Vagina (tissue), 2 donors: ENCODE results near the gene CEP85L.

Source experiments
- POLR2A ChIP-seq, 2 donors: fragments of 450-650 bp; IDR thresholded peaks; one replicate each; pipeline ENCODE4 v1.6.1; 2017; ENCODE audit warnings: antibody characterized with exemption in 2 of 2, mild to moderate bottlenecking in 2 of 2, moderate library complexity in 2 of 2
- TF ChIP-seq, protein P1 (sequence below), 3 experiments: fragments of 450-650 bp in 2 of 3; fragments of 200-600 bp in 1 of 3; sonication (generic) in 1 of 3; IDR thresholded peaks; one replicate each; pipeline ENCODE4 v1.5.1; 2017 to 2019; ENCODE audit warnings: antibody characterized with exemption in 3 of 3, mild to moderate bottlenecking in 2 of 3, moderate library complexity in 2 of 3

DNA sequence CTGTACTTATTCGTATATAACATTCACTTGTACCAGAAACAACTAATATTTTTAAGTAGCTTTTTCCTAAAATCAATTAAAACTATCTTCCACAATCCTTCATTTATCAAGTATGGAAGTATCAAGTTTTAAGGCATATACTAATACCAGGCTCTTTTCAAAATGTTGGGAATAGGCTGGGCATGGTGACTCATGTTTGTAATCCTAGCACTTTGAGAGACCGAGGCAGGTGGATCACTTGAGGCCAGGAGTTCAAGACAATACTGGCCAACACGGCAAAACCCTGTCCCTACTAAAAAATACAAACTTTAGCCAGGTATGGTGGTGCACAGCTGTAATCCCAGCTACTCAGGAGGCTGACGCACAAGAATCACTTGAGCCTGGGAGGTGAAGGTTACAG is 129.0 kb downstream of the CEP85L start:
- TF ChIP-seq, protein P1, sequence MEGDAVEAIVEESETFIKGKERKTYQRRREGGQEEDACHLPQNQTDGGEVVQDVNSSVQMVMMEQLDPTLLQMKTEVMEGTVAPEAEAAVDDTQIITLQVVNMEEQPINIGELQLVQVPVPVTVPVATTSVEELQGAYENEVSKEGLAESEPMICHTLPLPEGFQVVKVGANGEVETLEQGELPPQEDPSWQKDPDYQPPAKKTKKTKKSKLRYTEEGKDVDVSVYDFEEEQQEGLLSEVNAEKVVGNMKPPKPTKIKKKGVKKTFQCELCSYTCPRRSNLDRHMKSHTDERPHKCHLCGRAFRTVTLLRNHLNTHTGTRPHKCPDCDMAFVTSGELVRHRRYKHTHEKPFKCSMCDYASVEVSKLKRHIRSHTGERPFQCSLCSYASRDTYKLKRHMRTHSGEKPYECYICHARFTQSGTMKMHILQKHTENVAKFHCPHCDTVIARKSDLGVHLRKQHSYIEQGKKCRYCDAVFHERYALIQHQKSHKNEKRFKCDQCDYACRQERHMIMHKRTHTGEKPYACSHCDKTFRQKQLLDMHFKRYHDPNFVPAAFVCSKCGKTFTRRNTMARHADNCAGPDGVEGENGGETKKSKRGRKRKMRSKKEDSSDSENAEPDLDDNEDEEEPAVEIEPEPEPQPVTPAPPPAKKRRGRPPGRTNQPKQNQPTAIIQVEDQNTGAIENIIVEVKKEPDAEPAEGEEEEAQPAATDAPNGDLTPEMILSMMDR (IDR thresholded peaks at IDR 0.05): no peak
- TF ChIP-seq POLR2A (IDR thresholded peaks at IDR 0.05): no peak
